H1 (cell line): ENCODE data around the gene AP3S1. TPM values are rescaled to one million over a fixed set of nuclear protein-coding genes. Genes with fewer than 3 reads are reported as not detected.

Source experiments
- CTCF ChIA-PET: fragments of 300-600 bp; sonication (Branson Sonifier 250); formaldehyde crosslinking; loops from one replicate; lab custom pipeline; 2021; ENCODE audit not compliant: partially characterized antibody; lab: Charles Lee
- POLR2A ChIA-PET: fragments of 300-600 bp; sonication (Branson Sonifier 250); formaldehyde crosslinking; loops from one replicate; lab custom pipeline; 2021; ENCODE audit warnings: inconsistent platforms; ENCODE audit not compliant: partially characterized antibody; lab: Charles Lee
- DNase-seq, 2 experiments: peaks; one replicate each; pipeline versions ENCODE4 v3.0.0 to v3.0.0-alpha.2; 2010 to 2022; ENCODE audit warnings: low spot score in 2 of 2, low read depth in 1 of 2, mixed read lengths in 1 of 2
- FAIRE-seq: peaks from 2 replicates; lab custom pipeline; 2011; peaks lifted over from hg19 to GRCh38; lab: Jason Lieb, UNC
- H2AFZ ChIP-seq: 2 replicates; pipeline ENCODE4 v1.8.1; 2012; ENCODE audit warnings: low read length, inconsistent platforms
- H2AK5ac ChIP-seq: 2 replicates; pipeline ENCODE4 v1.6.1; 2013; ENCODE audit warnings: low read depth, low read length
- H2BK120ac ChIP-seq: replicated peaks from 2 replicates; pipeline ENCODE3; 2013; ENCODE audit warnings: low read depth, low read length, inconsistent platforms
- H2BK12ac ChIP-seq: 2 replicates; pipeline ENCODE4 v1.6.1; 2013; ENCODE audit warnings: low read depth, low read length
- H2BK15ac ChIP-seq: 2 replicates; pipeline ENCODE4 v1.6.1; 2013; ENCODE audit warnings: low read length
- H2BK20ac ChIP-seq: 2 replicates; pipeline ENCODE4 v1.6.1; 2013; ENCODE audit warnings: low read length
- H2BK5ac ChIP-seq: 2 replicates; pipeline ENCODE4 v1.6.1; 2013; ENCODE audit warnings: low read depth, low read length
- H3K14ac ChIP-seq: 2 replicates; pipeline ENCODE4 v1.6.1; 2013; ENCODE audit warnings: inconsistent platforms; ENCODE audit not compliant: insufficient read length
- H3K18ac ChIP-seq: 2 replicates; pipeline ENCODE4 v1.6.1; 2013; ENCODE audit warnings: low read length; ENCODE audit errors: extremely low read depth
- H3K23ac ChIP-seq: 2 replicates; pipeline ENCODE4 v1.6.1; 2013; ENCODE audit warnings: inconsistent platforms; ENCODE audit not compliant: insufficient read length
- H3K23me2 ChIP-seq: 2 replicates; pipeline ENCODE4 v1.6.1; 2013; ENCODE audit warnings: low read depth, low read length
- H3K27ac ChIP-seq: 2 replicates; pipeline ENCODE4 v1.6.1; 2011; ENCODE audit warnings: low read depth, low read length, inconsistent platforms
- H3K27me3 ChIP-seq, 4 experiments: replicated peaks in 1 of 4; 1 replicate in 1 of 4; 2 replicates in 3 of 4; pipeline versions ENCODE4 v1.6.1 to v1.8.1; 2011 to 2013; ENCODE audit warnings: low read length in 3 of 4, mild to moderate bottlenecking in 3 of 4, inconsistent platforms in 2 of 4, mixed read lengths in 2 of 4, moderate library complexity in 1 of 4; ENCODE audit not compliant: control insufficient read depth in 3 of 4, insufficient read depth in 3 of 4; ENCODE audit errors: extremely low read depth in 1 of 4
- H3K36me3 ChIP-seq, 4 experiments: 2 replicates each; pipeline versions ENCODE4 v1.6.1 to v1.8.1; 2011 to 2013; ENCODE audit warnings: mild to moderate bottlenecking in 4 of 4, low read length in 3 of 4, moderate library complexity in 2 of 4, control low read depth in 1 of 4, inconsistent platforms in 1 of 4; ENCODE audit not compliant: insufficient read depth in 4 of 4, control insufficient read depth in 2 of 4
- H3K4ac ChIP-seq: replicated peaks from 2 replicates; pipeline ENCODE3; 2013; ENCODE audit warnings: low read length, low read depth, mixed read lengths, inconsistent platforms; ENCODE audit not compliant: insufficient read length
- H3K4me1 ChIP-seq, 4 experiments: replicated peaks in 1 of 4; 1 replicate in 1 of 4; 2 replicates in 3 of 4; pipeline versions ENCODE4 v1.6.1 to v1.8.1; 2011 to 2013; ENCODE audit warnings: low read length in 3 of 4, inconsistent platforms in 2 of 4, mixed read lengths in 1 of 4; ENCODE audit not compliant: insufficient read depth in 4 of 4, control insufficient read depth in 3 of 4
- H3K4me2 ChIP-seq, 2 experiments: 2 replicates each; pipeline versions ENCODE4 v1.6.1 to v1.8.1; 2011 to 2013; ENCODE audit warnings: low read depth in 2 of 2, low read length in 2 of 2, control low read depth in 1 of 2, inconsistent platforms in 1 of 2, mild to moderate bottlenecking in 1 of 2; ENCODE audit not compliant: insufficient read depth in 1 of 2
- H3K4me3 ChIP-seq, 4 experiments: fragments of 200-600, 300-600 bp in 1 of 4; sonication (generic), shearing (Covaris generic), sonication (Bioruptor Twin) in 1 of 4; 2 replicates each; pipeline versions ENCODE4 v1.5.1 to v1.8.1; 2011 to 2016; ENCODE audit warnings: low read length in 4 of 4, low read depth in 3 of 4, control low read depth in 2 of 4, inconsistent platforms in 2 of 4, mild to moderate bottlenecking in 2 of 4, mixed read lengths in 1 of 4, moderate library complexity in 1 of 4; ENCODE audit not compliant: insufficient read depth in 2 of 4; ENCODE audit errors: extremely low read depth in 1 of 4
- H3K56ac ChIP-seq: replicated peaks from 2 replicates; pipeline ENCODE3; 2013; ENCODE audit warnings: low read depth, mild to moderate bottlenecking, mixed read lengths, low read length, inconsistent platforms; ENCODE audit not compliant: insufficient read length
- H3K79me1 ChIP-seq: 2 replicates; pipeline ENCODE4 v1.6.1; 2013; ENCODE audit warnings: low read depth, low read length, control low read depth
- H3K79me2 ChIP-seq, 2 experiments: 2 replicates each; pipeline versions ENCODE4 v1.6.1 to v1.8.1; 2012 to 2013; ENCODE audit warnings: low read length in 2 of 2, mild to moderate bottlenecking in 2 of 2, inconsistent platforms in 1 of 2; ENCODE audit not compliant: insufficient read depth in 2 of 2, control insufficient read depth in 1 of 2
- H3K9ac ChIP-seq, 4 experiments: replicated peaks in 1 of 4; 1 replicate in 1 of 4; 2 replicates in 3 of 4; pipeline versions ENCODE4 v1.6.1 to v1.8.1; 2011 to 2013; ENCODE audit warnings: low read depth in 3 of 4, low read length in 3 of 4, control low read depth in 2 of 4, mild to moderate bottlenecking in 2 of 4, moderate library complexity in 2 of 4, inconsistent platforms in 1 of 4; ENCODE audit errors: extremely low read depth in 1 of 4
- H3K9me3 ChIP-seq, 2 experiments: 2 replicates each; pipeline versions ENCODE4 v1.6.1 to v1.8.1; 2012 to 2013; ENCODE audit warnings: mild to moderate bottlenecking in 2 of 2, moderate library complexity in 2 of 2, control low read depth in 1 of 2, inconsistent platforms in 1 of 2, low read depth in 1 of 2, low read length in 1 of 2, mixed read lengths in 1 of 2; ENCODE audit not compliant: insufficient read depth in 2 of 2
- H4K20me1 ChIP-seq, 2 experiments: replicated peaks in 1 of 2; 2 replicates each; pipeline versions ENCODE3 to v1.8.1; 2011 to 2013; ENCODE audit warnings: inconsistent platforms in 2 of 2, low read length in 2 of 2, mild to moderate bottlenecking in 1 of 2; ENCODE audit not compliant: insufficient read depth in 2 of 2, control insufficient read depth in 1 of 2
- H4K5ac ChIP-seq: 2 replicates; pipeline ENCODE4 v1.6.1; 2013; ENCODE audit warnings: low read length, low read depth, mixed read lengths, inconsistent platforms; ENCODE audit not compliant: insufficient read length
- H4K8ac ChIP-seq: 2 replicates; pipeline ENCODE4 v1.8.0; 2013; ENCODE audit warnings: mild to moderate bottlenecking, moderate library complexity, low read length, inconsistent platforms; ENCODE audit not compliant: insufficient read depth; ENCODE audit errors: extremely low read depth
- H4K91ac ChIP-seq: replicated peaks from 2 replicates; pipeline ENCODE3; 2013; ENCODE audit warnings: low read length, mixed read lengths, inconsistent platforms; ENCODE audit not compliant: insufficient read length
- BRCA1 ChIP-seq: IDR thresholded peaks from 2 replicates; pipeline ENCODE4 v1.6.1; 2012; ENCODE audit warnings: low read depth, low read length, improper control_type of control experiment
- CBX5 ChIP-seq: fragments of 300-800, 300-1000 bp; sonication (generic); IDR thresholded peaks from 2 replicates; pipeline ENCODE4 v1.7.1; 2016; ENCODE audit warnings: antibody characterized with exemption, low read length, low read depth
- CBX8 ChIP-seq: fragments of 300-800, 300-1000 bp; sonication (generic); IDR thresholded peaks from 2 replicates; pipeline ENCODE4 v1.7.1; 2016; ENCODE audit warnings: low read depth, low read length, borderline replicate concordance
- CTBP2 ChIP-seq: IDR thresholded peaks from 2 replicates; pipeline ENCODE4 v1.7.0; 2011; ENCODE audit warnings: borderline replicate concordance, mild to moderate bottlenecking, moderate library complexity, mixed read lengths, low read length; ENCODE audit not compliant: insufficient read depth, insufficient read length
- E2F6 ChIP-seq: IDR thresholded peaks from 2 replicates; pipeline ENCODE4 v1.6.1; 2012; ENCODE audit warnings: inconsistent platforms
- GABPA ChIP-seq: IDR thresholded peaks from 2 replicates; pipeline ENCODE4 v1.6.1; 2011; ENCODE audit warnings: mild to moderate bottlenecking, low read length, moderate library complexity, borderline replicate concordance; ENCODE audit not compliant: insufficient read depth
- JUND ChIP-seq: IDR thresholded peaks from 2 replicates; pipeline ENCODE4 v1.6.1; 2011; ENCODE audit warnings: mild to moderate bottlenecking, improper control_type of control experiment, low read length
- KDM5A ChIP-seq: fragments of 200-600 bp; IDR thresholded peaks from 2 replicates; pipeline ENCODE4 v1.7.1; 2012; ENCODE audit warnings: mild to moderate bottlenecking, low read length, inconsistent platforms, mixed read lengths
- NRF1 ChIP-seq: IDR thresholded peaks from 2 replicates; pipeline ENCODE4 v1.6.1; 2011; ENCODE audit warnings: mild to moderate bottlenecking, low read depth, low read length, improper control_type of control experiment
- RFX5 ChIP-seq: IDR thresholded peaks from 2 replicates; pipeline ENCODE4 v1.6.1; 2011; ENCODE audit warnings: low read depth, low read length, improper control_type of control experiment, borderline replicate concordance
- SAP30 ChIP-seq: fragments of 300-600 bp; sonication (generic); IDR thresholded peaks from 2 replicates; pipeline ENCODE4 v1.7.1; 2012; ENCODE audit warnings: low read length, moderate library complexity, mild to moderate bottlenecking, inconsistent platforms; ENCODE audit not compliant: insufficient read depth, insufficient replicate concordance
- SIX5 ChIP-seq: IDR thresholded peaks from 2 replicates; pipeline ENCODE4 v1.6.1; 2011; ENCODE audit warnings: mild to moderate bottlenecking, low read depth, low read length
- TEAD4 ChIP-seq: IDR thresholded peaks from 2 replicates; pipeline ENCODE4 v1.6.1; 2012; ENCODE audit warnings: low read depth, low read length, inconsistent platforms, mixed read lengths
- WGBS, 2 experiments: shearing (Covaris generic) in 1 of 2; methylation state at CpG; one replicate each; pipeline versions ENCODE4 v1.1.6 to v1.1.7; 2013 to 2015; ENCODE audit warnings: low lambda C conversion rate in 2 of 2, mixed read lengths in 2 of 2, inconsistent platforms in 1 of 2, low coverage in 1 of 2, missing lambda C conversion rate in 1 of 2; ENCODE audit not compliant: insufficient replicate concordance in 2 of 2, insufficient coverage in 1 of 2, insufficient read length in 1 of 2; ENCODE audit errors: extremely low coverage in 1 of 2, missing lambda C conversion rate in 1 of 2; 5-methylcytosine and 5-hydroxymethylcytosine counted together
- polyA plus RNA-seq, 7 experiments: library from polyadenylated mRNA; depleted of rRNA in 3 of 7; stranded (reverse) in 5 of 7; unstranded in 2 of 7; fragments of >200 nt in 5 of 7; fragments of 200-250 nt in 2 of 7; gene quantifications; 1 replicate in 5 of 7; 2 replicates in 1 of 7; 4 replicates in 1 of 7; pipeline versions ENCODE4 v1.2.1 to v1.2.3, GENCODE V29; 2011 to 2013; ENCODE audit warnings: missing spikeins in 2 of 7, mixed read lengths in 2 of 7
- total RNA-seq: library from RNA; stranded (reverse); fragmentation: NEBNext Ultra II Directional; extraction: Animal tissue kit (Norgen Biotek cat#: 25700); gene quantifications from 2 replicates; pipeline ENCODE4 v1.2.1, GENCODE V29; 2021

The AP3S1 gene
- total and polyA plus RNA-seq, 2 of the 8 experiments (the other 6 are each of a cell fraction or from before 2014, with no cell fraction given) = 26.6 to 72.7 TPM

GRCh38 chr5:115944501-115944900, 102.8 kb downstream of the AP3S1 start:
- H2AFZ ChIP-seq = no peak overlapping the region
- no peaks in the 10 kb centered on the region for H3K36me3 ChIP-seq
- no peak overlapping the region for H4K8ac ChIP-seq
- H3K4me1 ChIP-seq = 0 out of 7 replicates have a peak, but pooled peaks cover 0 to 3% (median 0%) of the 10 kb centered on the region in 4 experiments
- no peak overlapping the region for H3K14ac ChIP-seq
- no peak overlapping the region for H3K56ac ChIP-seq
- no peak overlapping the region for H4K91ac ChIP-seq
- no peak overlapping the region for H2BK12ac ChIP-seq
- no peak for FAIRE-seq
- no peak overlapping the region for H3K27ac ChIP-seq
- H3K79me1 ChIP-seq = no peaks in the 10 kb centered on the region
- H3K23ac ChIP-seq = no peak overlapping the region
- TF ChIP-seq CBX5 (no peak), E2F6 (no peak), SAP30 (no peak), KDM5A (no peak), JUND (no peak), CTBP2 (no peak), SIX5 (no peak), BRCA1 (no peak), TEAD4 (no peak), CBX8 (no peak), NRF1 (no peak), GABPA (no peak), RFX5 (no peak)
- H3K9me3 ChIP-seq = no peaks in the 10 kb centered on the region
- H4K5ac ChIP-seq = no peak overlapping the region
- no peak overlapping the region for H2AK5ac ChIP-seq
- H3K79me2 ChIP-seq = no peaks in the 10 kb centered on the region
- no peaks in the 10 kb centered on the region for H3K27me3 ChIP-seq
- no peak overlapping the region for H3K4ac ChIP-seq
- no peak overlapping the region for H3K18ac ChIP-seq
- 94% methylated on average over 3 of the region's 3 CpGs; no CpG with 5 or more reads in 1 of the 2 experiments for WGBS, 2 experiments
- ChIA-PET POLR2A (no interaction called here), CTCF (interaction anchor here (0.8 to 5.6 kb wide), 6 partner anchors 9 to 309 kb away, joined by 3 to 16 read pairs (median 4); no protein-coding TSS in a partner anchor)
- H3K4me3 ChIP-seq = no peak overlapping the region
- no peak overlapping the region for H3K4me2 ChIP-seq
- H3K9ac ChIP-seq = no peak overlapping the region
- H2BK15ac ChIP-seq = no peak overlapping the region
- H2BK20ac ChIP-seq = no peak overlapping the region
- DNase-seq = no peak
- H3K23me2 ChIP-seq = no peaks in the 10 kb centered on the region
- no peak overlapping the region for H2BK5ac ChIP-seq
- no peak overlapping the region for H2BK120ac ChIP-seq
- no peaks in the 10 kb centered on the region for H4K20me1 ChIP-seq
